Activated CD8-positive, alpha-beta T cell treated with anti-CD3 and anti-CD28 coated beads, Interleukin-2, amount 10 ng/mL, durations not matched to agents 7 days and 5 days (primary cell): ENCODE measurements around the gene CYCS. TPM values are rescaled to one million over a fixed set of nuclear protein-coding genes. Genes with fewer than 3 reads are reported as not detected.

Experiments used
- total RNA-seq, 2 experiments: library from RNA; stranded (reverse); gene quantifications; one replicate each; pipeline ENCODE4 v1.2.3, GENCODE V29; 2021

CYCS gene
- total RNA-seq, 2 experiments from 2014 or later = 153 to 157 TPM

Other genes with a start within 250 kb of the CYCS start
- gene OSBPL3, start 145.1 kb downstream of the CYCS start, total RNA-seq = 10 to 100 TPM; 73.0 to 83.0 TPM
- gene NPVF, start 103.2 kb upstream of the CYCS start, total RNA-seq = not detected